Astrocyte of the hippocampus (primary cell): ENCODE data around the gene NDST1.

ENCODE experiments used
- DNase-seq: peaks from one replicate; pipeline ENCODE4 v3.0.0; 2011; ENCODE audit warnings: low read depth, low spot score

NDST1 gene

GRCh38 chr5:150606476-150606875 lies 98.5 kb downstream of the NDST1 start:
- no peak for DNase-seq

GRCh38 chr5:150607105-150607504 lies 99.2 kb downstream of the NDST1 start:
- no peak for DNase-seq
